HCT116 (cell line): Measurements from ENCODE around the gene MBTD1. TPM values are rescaled to one million over a fixed set of nuclear protein-coding genes. Genes with fewer than 3 reads are reported as not detected.

Experiments
- ATAC-seq: fragments of 200-7000 bp; cut with Tn5 transposase; 2 replicates; pipeline ENCODE4 v1.9.1; 2020; ENCODE audit warnings: mild to moderate bottlenecking, moderate library complexity
- BruUV-seq: library from RNA; stranded (reverse); fragments of 400-500 nt; replicated peaks from 2 replicates; lab custom pipeline; 2021; lab: Mats Ljungman, UMichigan
- CTCF ChIA-PET: fragments of 300-600 bp; sonication (Branson Sonifier 250); formaldehyde crosslinking; loops from one replicate; lab custom pipeline; 2021; ENCODE audit warnings: antibody characterized with exemption; lab: Charles Lee
- POLR2A ChIA-PET: fragments of 300-600, 350-600 bp; sonication (Branson Sonifier 250); formaldehyde crosslinking; loops from one replicate; lab custom pipeline; 2021; ENCODE audit warnings: antibody characterized with exemption; lab: Charles Lee
- RAD21 ChIA-PET, 2 experiments: fragments of 300-600 bp; sonication (Branson Sonifier 250); formaldehyde crosslinking; loops; one replicate each; lab custom pipeline; 2023; ENCODE audit warnings: low total read pairs in 2 of 2; ENCODE audit not compliant: uncharacterized antibody in 2 of 2, unreplicated experiment in 2 of 2, low non-redundant PET in 1 of 2; lab: Charles Lee
- DNase-seq: peaks from one replicate; pipeline ENCODE4 v3.0.0-alpha.2; 2010; ENCODE audit warnings: low read depth, low spot score
- H2AFZ ChIP-seq: fragments of 200-600 bp; shearing (Covaris generic), sonication (generic); 2 replicates; pipeline ENCODE4 v1.6.1; 2017; ENCODE audit warnings: low read depth, mixed run types, mixed read lengths, antibody characterized with exemption, low read length; ENCODE audit not compliant: poor library complexity, severe bottlenecking
- H3K27ac ChIP-seq: 2 replicates; pipeline ENCODE4 v1.5.1; 2012; ENCODE audit warnings: low read depth, low read length
- H3K27me3 ChIP-seq: fragments of 200-600 bp; sonication (generic); 2 replicates; pipeline ENCODE4 v1.6.1; 2016; ENCODE audit warnings: mixed run types, low read length, mixed read lengths; ENCODE audit not compliant: insufficient read depth
- H3K36me3 ChIP-seq, 2 experiments: fragments of 200-500 bp in 1 of 2; fragments of 200-600 bp in 1 of 2; sonication (Bioruptor generic) in 1 of 2; sonication (generic) in 1 of 2; 2 replicates each; pipeline versions ENCODE4 v1.5.1 to v1.6.1; 2014 to 2016; ENCODE audit warnings: low read length in 2 of 2, inconsistent platforms in 1 of 2, mixed read lengths in 1 of 2, mixed run types in 1 of 2; ENCODE audit not compliant: insufficient read depth in 2 of 2, control insufficient read depth in 1 of 2
- H3K4me1 ChIP-seq, 2 experiments: fragments of 200-600 bp in 1 of 2; sonication (generic) in 1 of 2; 2 replicates each; pipeline versions ENCODE4 v1.5.1 to v1.6.1; 2012 to 2017; ENCODE audit warnings: low read length in 2 of 2, inconsistent platforms in 1 of 2, mild to moderate bottlenecking in 1 of 2, mixed read lengths in 1 of 2, mixed run types in 1 of 2, moderate library complexity in 1 of 2; ENCODE audit not compliant: insufficient read depth in 2 of 2, control insufficient read depth in 1 of 2
- H3K4me2 ChIP-seq: fragments of 200-600 bp; sonication (generic); 2 replicates; pipeline ENCODE4 v1.6.1; 2017; ENCODE audit warnings: mixed run types, low read length, mixed read lengths
- H3K4me3 ChIP-seq, 2 experiments: fragments of 200-600 bp in 1 of 2; sonication (generic) in 1 of 2; replicated peaks in 1 of 2; 2 replicates each; pipeline ENCODE4 v1.5.1; 2011 to 2016; ENCODE audit warnings: low read length in 2 of 2, control low read depth in 1 of 2, low read depth in 1 of 2, mild to moderate bottlenecking in 1 of 2, mixed read lengths in 1 of 2, mixed run types in 1 of 2
- H3K79me2 ChIP-seq: fragments of 200-600 bp; sonication (generic); 2 replicates; pipeline ENCODE4 v1.6.1; 2017; ENCODE audit warnings: mild to moderate bottlenecking, mixed run types, low read length, moderate library complexity, mixed read lengths; ENCODE audit not compliant: insufficient read depth
- H3K9ac ChIP-seq: fragments of 200-600 bp; sonication (generic); 2 replicates; pipeline ENCODE4 v1.6.1; 2016; ENCODE audit warnings: low read length, mixed read lengths
- H3K9me2 ChIP-seq: fragments of 200-600 bp; sonication (generic), shearing (Covaris generic); 2 replicates; pipeline ENCODE4 v1.6.1; 2017; ENCODE audit warnings: mixed run types, mild to moderate bottlenecking, moderate library complexity; ENCODE audit not compliant: insufficient read depth
- H3K9me3 ChIP-seq, 2 experiments: fragments of 200-500 bp in 1 of 2; fragments of 200-600 bp in 1 of 2; sonication (Bioruptor generic) in 1 of 2; sonication (generic) in 1 of 2; 2 replicates each; pipeline ENCODE4 v1.6.1; 2014 to 2017; ENCODE audit warnings: low read length in 2 of 2, mixed read lengths in 2 of 2, inconsistent platforms in 1 of 2, low read depth in 1 of 2, mild to moderate bottlenecking in 1 of 2, mixed run types in 1 of 2, moderate library complexity in 1 of 2; ENCODE audit not compliant: control insufficient read depth in 1 of 2, insufficient read depth in 1 of 2
- H4K20me1 ChIP-seq: fragments of 200-600 bp; sonication (generic), shearing (Covaris generic); 2 replicates; pipeline ENCODE4 v1.6.1; 2017; ENCODE audit warnings: mixed run types, mild to moderate bottlenecking, moderate library complexity; ENCODE audit not compliant: insufficient read depth
- CBX3 ChIP-seq: IDR thresholded peaks from 2 replicates; pipeline ENCODE4 v1.6.1; 2012; ENCODE audit warnings: low read depth
- ELF1 ChIP-seq: IDR thresholded peaks from 2 replicates; pipeline ENCODE4 v1.6.1; 2012; ENCODE audit warnings: low read depth, borderline replicate concordance
- EZH2 ChIP-seq: fragments of 200-600 bp; sonication (generic); IDR thresholded peaks from 2 replicates; pipeline ENCODE4 v1.6.1; 2017; ENCODE audit warnings: antibody characterized with exemption, mixed run types
- EZH2phosphoT487 ChIP-seq: fragments of 200-600 bp; IDR thresholded peaks from 2 replicates; pipeline ENCODE4 v1.6.1; 2018; ENCODE audit warnings: antibody characterized with exemption, borderline replicate concordance
- FOSL1 ChIP-seq: IDR thresholded peaks from 2 replicates; pipeline ENCODE4 v1.6.1; 2012; ENCODE audit warnings: low read depth
- JUND ChIP-seq: IDR thresholded peaks from 2 replicates; pipeline ENCODE4 v1.6.1; 2012
- POLR2A ChIP-seq: IDR thresholded peaks from 2 replicates; pipeline ENCODE4 v1.7.0; 2011; ENCODE audit warnings: borderline replicate concordance; ENCODE audit not compliant: insufficient read depth, insufficient read length; ENCODE audit errors: extremely low read depth
- POLR2AphosphoS5 ChIP-seq: IDR thresholded peaks from 2 replicates; pipeline ENCODE4 v1.6.1; 2011; ENCODE audit warnings: mild to moderate bottlenecking, low read depth, low read length, moderate library complexity
- RAD21 ChIP-seq: IDR thresholded peaks from 2 replicates; pipeline ENCODE4 v1.6.1; 2012; ENCODE audit warnings: low read depth, mild to moderate bottlenecking
- SIN3A ChIP-seq: IDR thresholded peaks from 2 replicates; pipeline ENCODE4 v1.6.1; 2012; ENCODE audit warnings: low read depth
- SP1 ChIP-seq: IDR thresholded peaks from 2 replicates; pipeline ENCODE4 v1.6.1; 2012; ENCODE audit warnings: low read depth
- ZFX ChIP-seq: fragments of 450-650 bp; IDR thresholded peaks from 2 replicates; pipeline ENCODE4 v1.6.1; 2017
- intact Hi-C: fragments of 100-400 bp; cut with micrococcal nuclease; formaldehyde crosslinking; loops from 2 replicates; pipeline ENCODE4 v1.10.0; 2022
- total RNA-seq: library from RNA; stranded (reverse); gene quantifications from one replicate; pipeline ENCODE4 v1.2.1, GENCODE V29; 2021; ENCODE audit not compliant: unreplicated experiment
- TF ChIP-seq, protein P1 (sequence below): IDR thresholded peaks from 2 replicates; pipeline ENCODE4 v1.6.1; 2012
- TF ChIP-seq, protein P2 (sequence below): IDR thresholded peaks from 2 replicates; pipeline ENCODE4 v1.6.1; 2011; ENCODE audit warnings: mild to moderate bottlenecking, low read length, moderate library complexity; ENCODE audit not compliant: insufficient replicate concordance; ENCODE audit errors: extremely low read depth
- TF ChIP-seq, protein P3 (sequence below): IDR thresholded peaks from 2 replicates; pipeline ENCODE4 v1.6.1; 2012

Gene MBTD1
- total RNA-seq, 1 experiment from 2014 or later: 27.3 TPM

DNA sequence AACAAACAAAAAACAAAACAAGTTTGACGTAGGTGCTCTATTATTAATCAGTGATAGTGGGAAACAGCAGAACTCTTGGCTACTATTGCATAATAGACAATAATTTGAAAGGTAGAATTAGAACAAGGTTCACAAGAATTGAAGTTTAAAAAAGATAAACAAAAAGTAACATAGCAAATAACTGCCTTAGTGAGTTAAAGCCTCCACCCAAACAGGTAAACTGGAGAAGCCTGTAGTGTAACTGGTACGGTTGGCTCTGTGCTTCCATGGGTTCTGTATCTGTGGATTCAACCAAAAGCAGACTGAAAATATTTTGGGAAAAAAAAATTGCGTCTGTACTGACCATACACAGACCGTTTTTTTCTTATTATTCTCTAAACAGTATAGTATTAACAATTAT is 38.5 kb downstream of the MBTD1 start:
- Histone ChIP-seq H3K4me1 (peaks cover 1 to 6% of the 10 kb centered on the region in 2 experiments), H3K79me2 (peaks cover 10% of the 10 kb centered on the region; the same call in 1 of the 2 replicates), H2AFZ (no peak overlapping the region), H3K9me2 (no peaks in the 10 kb centered on the region), H4K20me1 (no peaks in the 10 kb centered on the region), H3K4me3 (no peak overlapping the region), H3K27me3 (no peaks in the 10 kb centered on the region), H3K9ac (no peak overlapping the region), H3K36me3 (peaks cover 17 to 31% of the 10 kb centered on the region in 2 experiments; a peak in 3 of 4 replicates), H3K4me2 (no peak overlapping the region), H3K9me3 (no peaks in the 10 kb centered on the region), H3K27ac (no peak overlapping the region)
- CTCF ChIA-PET: no interaction called here
- ATAC-seq: no peak
- no TSS peak for BruUV-seq
- no peak for DNase-seq
- intact Hi-C loops: no loop called here
- POLR2A ChIA-PET: no interaction called here
- TF ChIP-seq POLR2A (no peak), SP1 (no peak), SIN3A (no peak), FOSL1 (no peak), POLR2AphosphoS5 (no peak), ELF1 (no peak), CBX3 (no peak), EZH2 (no peak), RAD21 (no peak), ZFX (no peak), EZH2phosphoT487 (no peak), JUND (no peak)
- TF ChIP-seq, protein P1, sequence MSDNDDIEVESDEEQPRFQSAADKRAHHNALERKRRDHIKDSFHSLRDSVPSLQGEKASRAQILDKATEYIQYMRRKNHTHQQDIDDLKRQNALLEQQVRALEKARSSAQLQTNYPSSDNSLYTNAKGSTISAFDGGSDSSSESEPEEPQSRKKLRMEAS: no peak
- TF ChIP-seq, protein P2, sequence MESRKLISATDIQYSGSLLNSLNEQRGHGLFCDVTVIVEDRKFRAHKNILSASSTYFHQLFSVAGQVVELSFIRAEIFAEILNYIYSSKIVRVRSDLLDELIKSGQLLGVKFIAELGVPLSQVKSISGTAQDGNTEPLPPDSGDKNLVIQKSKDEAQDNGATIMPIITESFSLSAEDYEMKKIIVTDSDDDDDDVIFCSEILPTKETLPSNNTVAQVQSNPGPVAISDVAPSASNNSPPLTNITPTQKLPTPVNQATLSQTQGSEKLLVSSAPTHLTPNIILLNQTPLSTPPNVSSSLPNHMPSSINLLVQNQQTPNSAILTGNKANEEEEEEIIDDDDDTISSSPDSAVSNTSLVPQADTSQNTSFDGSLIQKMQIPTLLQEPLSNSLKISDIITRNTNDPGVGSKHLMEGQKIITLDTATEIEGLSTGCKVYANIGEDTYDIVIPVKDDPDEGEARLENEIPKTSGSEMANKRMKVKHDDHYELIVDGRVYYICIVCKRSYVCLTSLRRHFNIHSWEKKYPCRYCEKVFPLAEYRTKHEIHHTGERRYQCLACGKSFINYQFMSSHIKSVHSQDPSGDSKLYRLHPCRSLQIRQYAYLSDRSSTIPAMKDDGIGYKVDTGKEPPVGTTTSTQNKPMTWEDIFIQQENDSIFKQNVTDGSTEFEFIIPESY: no peak
- TF ChIP-seq, protein P3, sequence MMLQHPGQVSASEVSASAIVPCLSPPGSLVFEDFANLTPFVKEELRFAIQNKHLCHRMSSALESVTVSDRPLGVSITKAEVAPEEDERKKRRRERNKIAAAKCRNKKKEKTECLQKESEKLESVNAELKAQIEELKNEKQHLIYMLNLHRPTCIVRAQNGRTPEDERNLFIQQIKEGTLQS: no peak
- RAD21 ChIA-PET: no interaction called here
